Measurements from ENCODE around the gene GNAT3. TPM values are rescaled to one million over a fixed set of nuclear protein-coding genes. Genes with fewer than 3 reads are reported as not detected.

The GNAT3 gene
- total RNA-seq, 1 experiment from 2014 or later = not detected

GRCh38 chr7:80517282-80517747, 5.5 kb upstream of the GNAT3 start:
- no peaks in the 10 kb centered on the region for H3K36me3 ChIP-seq
- no peaks in the 10 kb centered on the region for H3K27me3 ChIP-seq
- no peak overlapping the region for H3K4me3 ChIP-seq
- no peak for DNase-seq
- H3K9me3 ChIP-seq = no peaks in the 10 kb centered on the region

- Histone ChIP-seq H3K36me3 (no peaks in the 10 kb centered on the region), H3K27me3 (no peaks in the 10 kb centered on the region), H3K9me3 (no peaks in the 10 kb centered on the region), H3K4me3 (no peak overlapping the region)
- no peak for DNase-seq
Measured at GRCh38 chr7:80515298-80515697, 3.4 kb upstream of the GNAT3 start.

GRCh38 chr7:80510021-80510420, 1.8 kb downstream of the GNAT3 start:
- H3K27me3 ChIP-seq = no peaks in the 10 kb centered on the region
- no peak for DNase-seq
- H3K9me3 ChIP-seq = no peaks in the 10 kb centered on the region
- no peak overlapping the region for H3K4me3 ChIP-seq
- no peaks in the 10 kb centered on the region for H3K36me3 ChIP-seq

- Histone ChIP-seq H3K36me3 (no peaks in the 10 kb centered on the region), H3K9me3 (no peaks in the 10 kb centered on the region), H3K4me3 (no peak overlapping the region), H3K27me3 (no peaks in the 10 kb centered on the region)
- DNase-seq = no peak
Measured at GRCh38 chr7:80508440-80508839, 3.4 kb downstream of the GNAT3 start.

GRCh38 chr7:80505900-80506500, 5.9 kb downstream of the GNAT3 start:
- no peaks in the 10 kb centered on the region for H3K27me3 ChIP-seq
- H3K9me3 ChIP-seq = no peaks in the 10 kb centered on the region
- H3K4me3 ChIP-seq = no peak overlapping the region
- DNase-seq = no peak
- H3K36me3 ChIP-seq = no peaks in the 10 kb centered on the region

- H3K4me3 ChIP-seq = no peak overlapping the region
- no peaks in the 10 kb centered on the region for H3K9me3 ChIP-seq
- no peaks in the 10 kb centered on the region for H3K36me3 ChIP-seq
- H3K27me3 ChIP-seq = no peaks in the 10 kb centered on the region
- no peak for DNase-seq
Measured at GRCh38 chr7:80500325-80500724, 11.5 kb downstream of the GNAT3 start.

GRCh38 chr7:80499350-80499953, 12.4 kb downstream of the GNAT3 start:
- DNase-seq = peak; percentile 75
- Histone ChIP-seq H3K4me3 (no peak overlapping the region), H3K9me3 (no peaks in the 10 kb centered on the region), H3K36me3 (no peaks in the 10 kb centered on the region), H3K27me3 (no peaks in the 10 kb centered on the region)

GRCh38 chr7:80498481-80499349, 13.1 kb downstream of the GNAT3 start:
- Histone ChIP-seq H3K36me3 (no peaks in the 10 kb centered on the region), H3K9me3 (no peaks in the 10 kb centered on the region), H3K4me3 (no peak overlapping the region), H3K27me3 (no peaks in the 10 kb centered on the region)
- no peak for DNase-seq

- no peak for DNase-seq
- no peaks in the 10 kb centered on the region for H3K9me3 ChIP-seq
- H3K4me3 ChIP-seq = no peak overlapping the region
- no peaks in the 10 kb centered on the region for H3K27me3 ChIP-seq
- no peaks in the 10 kb centered on the region for H3K36me3 ChIP-seq
Measured at GRCh38 chr7:80496586-80496985, 15.3 kb downstream of the GNAT3 start.

GRCh38 chr7:80493121-80493849, 18.6 kb downstream of the GNAT3 start:
- Histone ChIP-seq H3K36me3 (no peaks in the 10 kb centered on the region), H3K9me3 (no peaks in the 10 kb centered on the region), H3K4me3 (no peak overlapping the region), H3K27me3 (no peaks in the 10 kb centered on the region)
- DNase-seq = no peak

GRCh38 chr7:80491462-80491861, 20.4 kb downstream of the GNAT3 start:
- no peak overlapping the region for H3K4me3 ChIP-seq
- DNase-seq = no peak
- H3K36me3 ChIP-seq = no peaks in the 10 kb centered on the region
- H3K27me3 ChIP-seq = no peaks in the 10 kb centered on the region
- no peaks in the 10 kb centered on the region for H3K9me3 ChIP-seq

- Histone ChIP-seq H3K4me3 (no peak overlapping the region), H3K9me3 (no peaks in the 10 kb centered on the region), H3K36me3 (no peaks in the 10 kb centered on the region), H3K27me3 (no peaks in the 10 kb centered on the region)
- no peak for DNase-seq
Measured at GRCh38 chr7:80488851-80489370, 23.0 kb downstream of the GNAT3 start.

- Histone ChIP-seq H3K4me3 (no peak overlapping the region), H3K36me3 (no peaks in the 10 kb centered on the region)
- DNase-seq = no peak
Measured at GRCh38 chr7:80488406-80488805, 23.5 kb downstream of the GNAT3 start.

GRCh38 chr7:80485721-80486120, 26.1 kb downstream of the GNAT3 start:
- DNase-seq = no peak
- Histone ChIP-seq H3K27me3 (no peaks in the 10 kb centered on the region), H3K36me3 (no peaks in the 10 kb centered on the region), H3K9me3 (no peaks in the 10 kb centered on the region), H3K4me3 (no peak overlapping the region)

More at GRCh38 chr7:80488406-80488805, 23.5 kb downstream of the GNAT3 start:
- Histone ChIP-seq H3K9me3 (no peaks in the 10 kb centered on the region), H3K27me3 (no peaks in the 10 kb centered on the region)

- no peak overlapping the region for H3K4me3 ChIP-seq
- H3K9me3 ChIP-seq = no peaks in the 10 kb centered on the region
- DNase-seq = no peak
- H3K27me3 ChIP-seq = no peaks in the 10 kb centered on the region
- no peaks in the 10 kb centered on the region for H3K36me3 ChIP-seq
Measured at GRCh38 chr7:80482950-80483349, 28.9 kb downstream of the GNAT3 start.

- DNase-seq = no peak
Measured at GRCh38 chr7:80481196-80481884, 30.5 kb downstream of the GNAT3 start.

More at GRCh38 chr7:80481196-80481884, 30.5 kb downstream of the GNAT3 start:
- Histone ChIP-seq H3K4me3 (no peak overlapping the region), H3K36me3 (no peaks in the 10 kb centered on the region), H3K9me3 (no peaks in the 10 kb centered on the region), H3K27me3 (no peaks in the 10 kb centered on the region)

Data from MG63 (cell line).